GM12872 (cell line): ENCODE measurements around the gene PPP1R18.

Experiments used
- CTCF ChIP-seq: IDR thresholded peaks from 3 replicates; pipeline ENCODE4 v1.5.1; 2011; ENCODE audit warnings: low read depth, mild to moderate bottlenecking, low read length, moderate library complexity; ENCODE audit not compliant: insufficient read depth

Gene PPP1R18

GRCh38 chr6:30679765-30680535 is 6.5 kb downstream of the PPP1R18 start:
- no peak for TF ChIP-seq CTCF

- TF ChIP-seq CTCF, result peak; percentile 96
Measured at GRCh38 chr6:30678964-30679726, 7.3 kb downstream of the PPP1R18 start.

GRCh38 chr6:30676660-30677285 is 9.7 kb downstream of the PPP1R18 start:
- no peak for TF ChIP-seq CTCF

GRCh38 chr6:30672445-30673253 is 13.8 kb downstream of the PPP1R18 start, which contains the start of gene DHX16:
DHX16 (minus strand) TSS chr6:30673006; CDS start chr6:30672841, 165 bp downstream.
- TF ChIP-seq CTCF, result peak; percentile 83

GRCh38 chr6:30670760-30671527 is 15.5 kb downstream of the PPP1R18 start:
- peak; percentile 21; the same call in 1 of the 3 replicates for TF ChIP-seq CTCF

GRCh38 chr6:30664994-30665767 is 21.3 kb downstream of the PPP1R18 start:
- no peak for TF ChIP-seq CTCF
